Activated T-helper 17 cell treated with anti-CD3 and anti-CD28 coated beads, Interleukin-2, amount 50 U/mL, for 72 hours (primary cell): Measurements from ENCODE around the gene PLBD2. TPM values are rescaled to one million over a fixed set of nuclear protein-coding genes. Genes with fewer than 3 reads are reported as not detected.
A peak's percentile ranks its signal among the peaks of the same experiment; 100 is the strongest.

ENCODE experiments used
- ATAC-seq: fragments of 150-1000 bp; cut with Tn5 transposase; replicated peaks from 2 replicates; pipeline ENCODE4 v1.10.0; 2021; ENCODE audit warnings: mild to moderate bottlenecking, moderate library complexity
- H3K27ac Mint-ChIP-seq: one replicate; pipeline ENCODE4 v1.8.0; 2022; ENCODE audit warnings: mixed read lengths
- H3K27me3 Mint-ChIP-seq: one replicate; pipeline ENCODE4 v1.8.0; 2022; ENCODE audit warnings: mixed read lengths
- H3K36me3 Mint-ChIP-seq: one replicate; pipeline ENCODE4 v1.8.0; 2022; ENCODE audit warnings: low read depth, mild to moderate bottlenecking, mixed read lengths
- H3K4me1 Mint-ChIP-seq: one replicate; pipeline ENCODE4 v1.8.0; 2022; ENCODE audit warnings: mixed read lengths
- H3K4me3 Mint-ChIP-seq: one replicate; pipeline ENCODE4 v1.8.0; 2022; ENCODE audit warnings: mild to moderate bottlenecking, mixed read lengths
- H3K9me3 Mint-ChIP-seq: one replicate; pipeline ENCODE4 v1.8.0; 2022; ENCODE audit warnings: mixed read lengths
- total RNA-seq, 2 donors: library from RNA; stranded (reverse); gene quantifications; one replicate each; pipeline ENCODE4 v1.2.3, GENCODE V29; 2022

Gene PLBD2
- total RNA-seq, 2 donors from 2014 or later, result 18.5 to 21.5 TPM

DNA sequence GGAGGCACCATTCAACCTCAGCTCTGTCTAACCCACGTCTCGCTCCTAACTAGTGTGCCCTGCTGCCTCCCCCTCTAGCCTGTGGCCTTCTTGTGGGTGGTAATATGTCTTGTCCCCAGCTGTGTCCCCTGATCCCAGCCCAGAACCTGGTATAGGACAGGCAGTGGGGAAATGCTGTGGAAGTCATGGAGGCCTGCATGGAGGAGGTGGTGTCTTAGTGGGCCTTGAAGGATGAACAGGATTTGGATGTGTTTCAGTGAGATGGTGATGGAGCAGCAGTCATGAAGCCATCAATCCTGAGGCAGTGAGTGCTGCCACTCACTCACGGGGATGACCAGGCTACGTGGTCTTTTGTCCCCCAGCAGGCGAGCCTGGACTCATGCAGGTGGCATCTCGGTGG lies 13.4 kb downstream of the PLBD2 start:
- Mint-ChIP-seq H3K36me3 (peaks cover 31% of the 10 kb centered on the region), H3K27me3 (no peaks in the 10 kb centered on the region), H3K9me3 (no peaks in the 10 kb centered on the region), H3K4me3 (no peak overlapping the region), H3K4me1 (peaks cover 4% of the 10 kb centered on the region), H3K27ac (no peak overlapping the region)
- no peak for ATAC-seq

GRCh38 chr12:113372371-113372770 lies 14.0 kb downstream of the PLBD2 start:
- Mint-ChIP-seq H3K27ac (no peak overlapping the region), H3K4me3 (no peak overlapping the region), H3K27me3 (no peaks in the 10 kb centered on the region)

DNA sequence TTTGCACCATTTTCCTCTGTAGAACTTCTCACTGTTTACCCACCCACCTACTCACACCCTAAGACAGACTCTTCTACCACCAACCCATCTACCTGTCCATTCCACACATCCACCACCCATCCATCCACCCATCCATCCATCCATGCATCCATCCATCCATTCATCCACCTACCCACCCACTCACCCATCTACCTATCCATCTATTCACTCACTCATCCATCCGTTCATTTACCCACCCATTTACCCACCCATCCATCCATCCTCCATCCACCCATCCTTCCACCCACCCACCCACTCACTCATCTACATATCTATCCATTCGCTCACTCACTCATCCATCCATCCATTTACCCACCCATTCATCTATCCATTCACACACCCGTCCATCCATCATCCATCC lies 15.1 kb downstream of the PLBD2 start:
- no peak overlapping the region for H3K4me3 Mint-ChIP-seq
- peaks cover 31% of the 10 kb centered on the region for H3K36me3 Mint-ChIP-seq
- no peak overlapping the region for H3K27ac Mint-ChIP-seq
- H3K9me3 Mint-ChIP-seq, result no peaks in the 10 kb centered on the region
- no peak for ATAC-seq
- H3K4me1 Mint-ChIP-seq, result peaks cover 3% of the 10 kb centered on the region
- no peaks in the 10 kb centered on the region for H3K27me3 Mint-ChIP-seq

More at GRCh38 chr12:113372371-113372770, 14.0 kb downstream of the PLBD2 start:
- Mint-ChIP-seq H3K36me3 (peaks cover 31% of the 10 kb centered on the region), H3K4me1 (peaks cover 4% of the 10 kb centered on the region), H3K9me3 (no peaks in the 10 kb centered on the region)
- ATAC-seq, result no peak

GRCh38 chr12:113373969-113374368 lies 15.6 kb downstream of the PLBD2 start:
- Mint-ChIP-seq H3K36me3 (peaks cover 31% of the 10 kb centered on the region), H3K4me1 (no peaks in the 10 kb centered on the region)

GRCh38 chr12:113374823-113375428 lies 16.5 kb downstream of the PLBD2 start:
- no peak overlapping the region for H3K4me3 Mint-ChIP-seq
- ATAC-seq, result no peak
- H3K9me3 Mint-ChIP-seq, result no peaks in the 10 kb centered on the region
- no peaks in the 10 kb centered on the region for H3K27me3 Mint-ChIP-seq
- no peaks in the 10 kb centered on the region for H3K4me1 Mint-ChIP-seq
- H3K27ac Mint-ChIP-seq, result peak overlapping the region; percentile 52
- H3K36me3 Mint-ChIP-seq, result peaks cover 29% of the 10 kb centered on the region

More at GRCh38 chr12:113373969-113374368, 15.6 kb downstream of the PLBD2 start:
- H3K27ac Mint-ChIP-seq, result no peak overlapping the region
- H3K4me3 Mint-ChIP-seq, result no peak overlapping the region
- ATAC-seq, result no peak
- no peaks in the 10 kb centered on the region for H3K27me3 Mint-ChIP-seq
- no peaks in the 10 kb centered on the region for H3K9me3 Mint-ChIP-seq

GRCh38 chr12:113378291-113378690 lies 19.9 kb downstream of the PLBD2 start:
- Mint-ChIP-seq H3K27ac (no peak overlapping the region), H3K9me3 (no peaks in the 10 kb centered on the region), H3K4me3 (no peak overlapping the region), H3K4me1 (no peaks in the 10 kb centered on the region), H3K27me3 (no peaks in the 10 kb centered on the region), H3K36me3 (peaks cover 31% of the 10 kb centered on the region)
- no peak for ATAC-seq

GRCh38 chr12:113381220-113381619 lies 22.8 kb downstream of the PLBD2 start:
- no peak for ATAC-seq
- Mint-ChIP-seq H3K27ac (no peak overlapping the region), H3K4me1 (no peaks in the 10 kb centered on the region), H3K4me3 (no peak overlapping the region), H3K36me3 (peaks cover 33% of the 10 kb centered on the region), H3K9me3 (no peaks in the 10 kb centered on the region), H3K27me3 (no peaks in the 10 kb centered on the region)

- H3K9me3 Mint-ChIP-seq, result no peaks in the 10 kb centered on the region
- H3K36me3 Mint-ChIP-seq, result peaks cover 37% of the 10 kb centered on the region
- H3K4me3 Mint-ChIP-seq, result no peak overlapping the region
- H3K27me3 Mint-ChIP-seq, result no peaks in the 10 kb centered on the region
- ATAC-seq, result no peak
- no peak overlapping the region for H3K27ac Mint-ChIP-seq
- no peaks in the 10 kb centered on the region for H3K4me1 Mint-ChIP-seq
Measured at GRCh38 chr12:113382206-113382605, 23.8 kb downstream of the PLBD2 start.

- no peaks in the 10 kb centered on the region for H3K9me3 Mint-ChIP-seq
- no peak for ATAC-seq
- no peak overlapping the region for H3K4me3 Mint-ChIP-seq
- no peak overlapping the region for H3K27ac Mint-ChIP-seq
- peaks cover 39% of the 10 kb centered on the region for H3K36me3 Mint-ChIP-seq
- no peaks in the 10 kb centered on the region for H3K27me3 Mint-ChIP-seq
- no peaks in the 10 kb centered on the region for H3K4me1 Mint-ChIP-seq
Measured at GRCh38 chr12:113384778-113385177, 26.4 kb downstream of the PLBD2 start.

DNA sequence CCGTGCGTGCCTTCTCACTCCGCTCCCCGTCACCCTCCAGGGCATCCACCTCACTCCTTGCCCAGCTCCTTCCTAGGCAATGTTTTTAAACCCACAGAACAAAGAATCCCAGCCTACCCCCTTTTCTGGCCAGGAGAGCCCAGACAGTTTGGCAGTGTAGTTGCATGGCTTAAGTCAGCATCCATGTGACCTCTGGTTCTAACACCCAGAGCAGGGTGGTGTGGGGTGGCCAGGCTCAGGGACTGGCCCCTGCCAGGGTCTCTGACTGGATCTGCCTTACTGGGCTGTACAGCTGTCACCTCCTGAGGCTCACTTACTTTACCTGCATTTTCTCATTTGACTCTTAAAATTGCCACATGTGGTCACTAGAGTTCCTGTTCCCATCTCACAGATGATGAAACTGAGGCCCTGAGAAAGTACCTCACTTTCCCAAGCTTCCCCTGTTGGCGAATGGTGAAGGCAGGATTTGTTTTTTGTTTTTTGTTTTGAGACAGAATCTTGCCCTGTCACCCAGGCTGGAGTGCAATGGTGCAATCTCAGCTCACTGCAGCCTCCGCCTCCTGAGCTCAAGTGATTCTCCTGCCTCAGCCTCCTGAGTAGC lies 27.0 kb downstream of the PLBD2 start:
- H3K27me3 Mint-ChIP-seq, result no peaks in the 10 kb centered on the region
- H3K27ac Mint-ChIP-seq, result no peak overlapping the region
- no peak for ATAC-seq
- H3K36me3 Mint-ChIP-seq, result peaks cover 35% of the 10 kb centered on the region
- H3K9me3 Mint-ChIP-seq, result no peaks in the 10 kb centered on the region
- no peak overlapping the region for H3K4me3 Mint-ChIP-seq
- no peaks in the 10 kb centered on the region for H3K4me1 Mint-ChIP-seq

GRCh38 chr12:113386866-113387566 lies 28.6 kb downstream of the PLBD2 start:
- Mint-ChIP-seq H3K4me3 (no peak overlapping the region), H3K27me3 (no peaks in the 10 kb centered on the region), H3K36me3 (peaks cover 29% of the 10 kb centered on the region), H3K27ac (no peak overlapping the region), H3K9me3 (no peaks in the 10 kb centered on the region), H3K4me1 (no peaks in the 10 kb centered on the region)
- ATAC-seq, result no peak

DNA sequence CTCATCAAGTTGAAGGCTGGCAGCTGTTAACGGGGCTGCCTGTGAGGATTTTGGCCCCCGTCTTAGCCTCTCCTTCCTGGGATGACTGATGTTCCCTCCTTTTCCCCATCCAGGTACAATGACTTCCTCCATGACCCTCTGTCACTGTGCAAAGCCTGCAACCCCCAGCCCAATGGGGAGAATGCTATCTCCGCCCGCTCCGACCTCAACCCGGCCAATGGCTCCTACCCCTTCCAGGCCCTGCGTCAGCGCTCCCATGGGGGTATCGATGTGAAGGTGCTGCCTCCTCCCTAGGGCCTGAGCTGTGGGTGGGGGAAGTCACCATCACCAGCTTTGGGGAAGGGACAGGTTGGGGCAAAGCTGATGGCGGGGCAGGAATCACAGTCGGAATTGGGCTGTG lies 29.2 kb downstream of the PLBD2 start:
- no peaks in the 10 kb centered on the region for H3K4me1 Mint-ChIP-seq
- H3K4me3 Mint-ChIP-seq, result no peak overlapping the region
- ATAC-seq, result no peak
- no peak overlapping the region for H3K27ac Mint-ChIP-seq
- no peaks in the 10 kb centered on the region for H3K27me3 Mint-ChIP-seq
- H3K9me3 Mint-ChIP-seq, result no peaks in the 10 kb centered on the region
- H3K36me3 Mint-ChIP-seq, result peaks cover 29% of the 10 kb centered on the region

GRCh38 chr12:113388351-113388750 lies 30.0 kb downstream of the PLBD2 start:
- no peaks in the 10 kb centered on the region for H3K4me1 Mint-ChIP-seq
- no peaks in the 10 kb centered on the region for H3K27me3 Mint-ChIP-seq
- no peak for ATAC-seq
- no peak overlapping the region for H3K4me3 Mint-ChIP-seq
- no peak overlapping the region for H3K27ac Mint-ChIP-seq
- no peaks in the 10 kb centered on the region for H3K9me3 Mint-ChIP-seq
- peaks cover 29% of the 10 kb centered on the region for H3K36me3 Mint-ChIP-seq

DNA sequence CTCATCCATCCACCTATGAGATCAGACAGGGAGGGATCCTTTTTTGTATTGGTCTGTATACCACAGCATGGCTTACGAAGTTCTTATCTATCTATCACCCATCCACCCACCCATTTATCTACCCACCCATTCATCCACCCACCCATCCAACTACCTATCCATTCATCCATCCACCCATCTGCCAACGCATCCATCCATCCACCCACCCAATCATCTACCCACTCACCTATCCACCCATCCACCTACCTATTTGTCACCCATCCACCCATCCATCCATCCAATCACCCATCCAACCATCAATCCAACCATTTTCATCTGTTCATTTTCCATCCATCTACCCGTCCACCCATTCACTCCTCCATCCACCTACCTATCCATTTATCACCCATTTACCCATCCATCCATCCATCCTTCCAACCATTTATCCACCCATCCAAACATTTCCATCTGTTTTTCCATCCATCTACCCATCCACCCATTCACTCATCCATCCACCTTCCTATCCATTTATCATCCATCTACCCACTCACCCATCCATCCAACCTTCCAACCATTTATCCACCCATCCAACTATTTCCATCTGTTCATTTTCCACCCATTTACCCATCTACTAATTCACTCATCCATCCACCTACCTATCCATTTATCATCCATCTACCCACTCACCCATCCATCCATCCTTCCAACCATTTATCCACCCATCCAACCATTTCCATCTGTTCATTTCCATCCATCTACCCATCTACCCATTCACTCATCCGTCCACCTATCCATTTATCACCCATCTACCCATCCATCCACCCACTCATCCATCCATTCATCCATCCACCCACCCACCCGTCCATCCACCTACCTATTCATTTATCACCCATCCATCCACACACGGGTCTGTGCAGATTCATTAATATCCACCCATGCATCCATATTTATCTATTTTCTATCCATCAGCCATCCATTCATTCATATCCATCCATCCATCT lies 32.0 kb downstream of the PLBD2 start:
- Mint-ChIP-seq H3K9me3 (no peaks in the 10 kb centered on the region), H3K4me1 (no peaks in the 10 kb centered on the region), H3K36me3 (peaks cover 20% of the 10 kb centered on the region), H3K27ac (no peak overlapping the region), H3K27me3 (no peaks in the 10 kb centered on the region), H3K4me3 (no peak overlapping the region)
- no peak for ATAC-seq
